A549 (cell line): ENCODE data around the gene PPFIA2. TPM values are rescaled to one million over a fixed set of nuclear protein-coding genes. Genes with fewer than 3 reads are reported as not detected.
A peak's percentile ranks its signal among the peaks of the same experiment; 100 is the strongest.

Experiments
- ATAC-seq, 2 experiments: fragments of 200-7000 bp in 1 of 2; fragments of >200 bp in 1 of 2; cut with Nextera tagmentation in 1 of 2; cut with Tn5 transposase in 1 of 2; 3 replicates each; pipeline versions ENCODE4 v1.8.0 to v1.9.1; 2018 to 2020; ENCODE audit warnings: mild to moderate bottlenecking in 1 of 2, moderate library complexity in 1 of 2
- CTCF ChIA-PET: fragments of 300-600 bp; sonication (Branson Sonifier 250); formaldehyde crosslinking; extraction: SDS; loops from one replicate; lab custom pipeline; 2021; ENCODE audit warnings: antibody characterized with exemption, inconsistent platforms; lab: Yijun Ruan, JAX
- POLR2A ChIA-PET: fragments of 350-600 bp; formaldehyde crosslinking; extraction: SDS; loops from one replicate; lab custom pipeline; 2021; ENCODE audit warnings: antibody characterized with exemption, inconsistent platforms; lab: Yijun Ruan, JAX
- DNase-seq, 2 experiments: peaks; one replicate each; pipeline versions ENCODE4 v3.0.0 to v3.0.0-alpha.2; 2011 to 2016; ENCODE audit warnings: low read depth in 1 of 2, low spot score in 1 of 2
- FAIRE-seq: peaks from 2 replicates; lab custom pipeline; 2011; peaks lifted over from hg19 to GRCh38; lab: Jason Lieb, UNC
- H3K27ac ChIP-seq, 2 experiments: fragments of >200 bp; sonication (Bioruptor Twin); formaldehyde crosslinking; 3 replicates each; pipeline ENCODE4 v1.5.1; 2016 to 2017
- H3K4me1 ChIP-seq: fragments of >200 bp; sonication (Bioruptor Twin); formaldehyde crosslinking; 3 replicates; pipeline ENCODE4 v1.6.1; 2016
- H3K4me2 ChIP-seq: fragments of >200 bp; sonication (Bioruptor Twin); formaldehyde crosslinking; 3 replicates; pipeline ENCODE4 v1.6.1; 2016
- H3K4me3 ChIP-seq: fragments of >200 bp; sonication (Bioruptor Twin); formaldehyde crosslinking; 3 replicates; pipeline ENCODE4 v1.5.1; 2016
- H3K9me3 ChIP-seq: fragments of >200 bp; sonication (Bioruptor Twin); formaldehyde crosslinking; 3 replicates; pipeline ENCODE4 v1.6.1; 2016
- BHLHE40 ChIP-seq: IDR thresholded peaks from 2 replicates; pipeline ENCODE4 v1.6.1; 2012; ENCODE audit warnings: low read depth, low read length, inconsistent platforms
- CBX2 ChIP-seq: fragments of 200-600 bp; sonication (generic); IDR thresholded peaks from 2 replicates; pipeline ENCODE4 v1.6.1; 2016; ENCODE audit warnings: low read depth, mild to moderate bottlenecking, borderline replicate concordance
- CEBPB ChIP-seq, 2 experiments: fragments of >200 bp in 1 of 2; sonication (Bioruptor Twin) in 1 of 2; formaldehyde crosslinking in 1 of 2; IDR thresholded peaks; 2 replicates each; pipeline ENCODE4 v1.6.1; 2012 to 2016
- E2F6 ChIP-seq: IDR thresholded peaks from 2 replicates; pipeline ENCODE4 v1.6.1; 2012; ENCODE audit warnings: low read depth, borderline replicate concordance
- EP300 ChIP-seq, 2 experiments: fragments of >200 bp; sonication (Bioruptor Twin); formaldehyde crosslinking; IDR thresholded peaks; 2 replicates in 1 of 2; 3 replicates in 1 of 2; pipeline ENCODE4 v1.6.1; 2016 to 2017
- ESRRA ChIP-seq: fragments of 150-350 bp; IDR thresholded peaks from 2 replicates; pipeline ENCODE4 v1.6.1; 2014; ENCODE audit warnings: mild to moderate bottlenecking, low read length, borderline replicate concordance
- FOXS1 ChIP-seq: fragments of 250-450 bp; sonication (Bioruptor Pico); IDR thresholded peaks from 2 replicates; pipeline ENCODE4 v1.5.0; 2020; ENCODE audit warnings: mild to moderate bottlenecking, moderate library complexity
- HDAC2 ChIP-seq: fragments of 200-600 bp; sonication (generic); IDR thresholded peaks from 2 replicates; pipeline ENCODE4 v1.6.1; 2016
- JUNB ChIP-seq: fragments of >200 bp; sonication (Bioruptor Twin); formaldehyde crosslinking; IDR thresholded peaks from 2 replicates; pipeline ENCODE4 v1.6.1; 2016
- KDM5A ChIP-seq: fragments of 200-600 bp; sonication (generic); IDR thresholded peaks from 2 replicates; pipeline ENCODE4 v1.6.1; 2016; ENCODE audit warnings: antibody characterized with exemption, mild to moderate bottlenecking
- MAFK ChIP-seq: fragments of 450-650 bp; IDR thresholded peaks from 2 replicates; pipeline ENCODE4 v1.6.1; 2014; ENCODE audit not compliant: partially characterized antibody
- NPAS2 ChIP-seq: fragments of 250-450 bp; sonication (Bioruptor Pico); IDR thresholded peaks from 2 replicates; pipeline ENCODE4 v1.8.0; 2022; ENCODE audit warnings: mild to moderate bottlenecking, moderate library complexity, borderline replicate concordance
- POLR2A ChIP-seq: IDR thresholded peaks from 2 replicates; pipeline ENCODE4 v1.6.1; 2012; ENCODE audit warnings: mild to moderate bottlenecking, low read length
- RNF2 ChIP-seq: fragments of 200-600 bp; sonication (generic); IDR thresholded peaks from 2 replicates; pipeline ENCODE4 v1.6.1; 2016; ENCODE audit warnings: low read depth, mild to moderate bottlenecking, antibody characterized with exemption, moderate library complexity, borderline replicate concordance
- TFCP2L1 ChIP-seq: fragments of 250-450 bp; sonication (Bioruptor Pico); IDR thresholded peaks from 2 replicates; pipeline ENCODE4 v1.5.0; 2021; ENCODE audit warnings: mild to moderate bottlenecking
- TP53 ChIP-seq: fragments of 250-450 bp; sonication (Bioruptor Pico); IDR thresholded peaks from 2 replicates; pipeline ENCODE4 v1.5.0; 2021; ENCODE audit warnings: mild to moderate bottlenecking, moderate library complexity
- ZFP36 ChIP-seq: fragments of 450-650 bp; IDR thresholded peaks from 2 replicates; pipeline ENCODE4 v1.6.1; 2014; ENCODE audit warnings: borderline replicate concordance; ENCODE audit not compliant: partially characterized antibody
- ZNF302 ChIP-seq: fragments of 250-450 bp; sonication (Bioruptor Pico); IDR thresholded peaks from 2 replicates; pipeline ENCODE4 v1.9.0; 2021; ENCODE audit warnings: inconsistent platforms, mild to moderate bottlenecking, moderate library complexity
- ZSCAN20 ChIP-seq: fragments of 250-450 bp; sonication (Bioruptor Pico); IDR thresholded peaks from 2 replicates; pipeline ENCODE4 v1.8.0; 2022; ENCODE audit warnings: mild to moderate bottlenecking, moderate library complexity
- WGBS: methylation state at CpG from one replicate; pipeline ENCODE4 v1.1.6; 2017; ENCODE audit errors: missing lambda C conversion rate; 5-methylcytosine and 5-hydroxymethylcytosine counted together
- polyA plus RNA-seq, 4 experiments: library from polyadenylated mRNA; depleted of rRNA in 3 of 4; stranded (reverse); fragments of >200 nt; fragmentation: RNase III in 1 of 4; extraction: RNeasy Plus Mini Kit Qiagen cat#74134 plus additional on column Dnase treatment in 1 of 4; gene quantifications; 2 replicates in 3 of 4; 3 replicates in 1 of 4; pipeline ENCODE4 v1.2.3, GENCODE V29; 2011 to 2017
- TF ChIP-seq, protein P1 (sequence below): fragments of 200-600 bp; sonication (generic); IDR thresholded peaks from 2 replicates; pipeline ENCODE4 v1.6.1; 2016; ENCODE audit warnings: antibody characterized with exemption, mild to moderate bottlenecking, moderate library complexity

The PPFIA2 gene
- polyA plus RNA-seq, 2 of the 4 experiments (the other 2 are of a cell fraction): not detected

- no peaks in the 10 kb centered on the region for H3K4me1 ChIP-seq
- no peaks in the 10 kb centered on the region for H3K9me3 ChIP-seq
- ATAC-seq: peak in 1 of 2 experiments; percentile 63; a peak in 3 of 6 replicates
- peak overlapping the region; percentile 34 for H3K4me3 ChIP-seq
- POLR2A ChIA-PET: no interaction called here
- 29% methylated on average over 5 of the region's 5 CpGs for WGBS
- TF ChIP-seq ZSCAN20 (CRISPR knock-in tag) (no peak), POLR2A (no peak)
- TF ChIP-seq, all 56 proteins: peak for 0
- DNase-seq (no peak), FAIRE-seq (no peak)
- CTCF ChIA-PET: no interaction called here
- Histone ChIP-seq H3K4me2 (peak overlapping the region; percentile 60), H3K27ac (no peak overlapping the region)
Observed at GRCh38 chr12:81354327-81354932, 404.7 kb downstream of the PPFIA2 start.

DNA sequence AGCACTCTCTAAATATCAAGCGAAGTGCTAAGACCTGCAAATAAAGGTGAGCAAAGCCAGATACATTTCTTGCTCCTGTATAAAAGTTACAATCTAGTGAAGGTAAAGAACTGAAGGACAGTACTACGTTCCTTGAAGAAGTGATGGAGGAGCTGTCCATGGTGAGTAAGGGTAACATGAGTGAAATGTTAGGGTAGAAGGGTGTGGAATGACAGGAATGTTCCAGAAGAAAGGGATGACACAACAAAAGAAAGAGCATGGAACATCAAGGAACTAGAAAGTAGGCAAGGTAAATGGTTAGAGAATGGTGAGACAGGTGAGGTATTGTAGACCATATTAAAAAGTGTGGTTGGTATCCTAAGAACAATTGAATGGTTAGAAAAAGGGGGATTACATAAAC is 408.8 kb downstream of the PPFIA2 start:
- ATAC-seq (no peak), DNase-seq (no peak), FAIRE-seq (no peak)
- H3K4me1 ChIP-seq: no peaks in the 10 kb centered on the region
- WGBS: 4% methylated on average over 2 of the region's 2 CpGs
- H3K9me3 ChIP-seq: no peaks in the 10 kb centered on the region
- TF ChIP-seq MAFK: no peak
- TF ChIP-seq, protein P1, sequence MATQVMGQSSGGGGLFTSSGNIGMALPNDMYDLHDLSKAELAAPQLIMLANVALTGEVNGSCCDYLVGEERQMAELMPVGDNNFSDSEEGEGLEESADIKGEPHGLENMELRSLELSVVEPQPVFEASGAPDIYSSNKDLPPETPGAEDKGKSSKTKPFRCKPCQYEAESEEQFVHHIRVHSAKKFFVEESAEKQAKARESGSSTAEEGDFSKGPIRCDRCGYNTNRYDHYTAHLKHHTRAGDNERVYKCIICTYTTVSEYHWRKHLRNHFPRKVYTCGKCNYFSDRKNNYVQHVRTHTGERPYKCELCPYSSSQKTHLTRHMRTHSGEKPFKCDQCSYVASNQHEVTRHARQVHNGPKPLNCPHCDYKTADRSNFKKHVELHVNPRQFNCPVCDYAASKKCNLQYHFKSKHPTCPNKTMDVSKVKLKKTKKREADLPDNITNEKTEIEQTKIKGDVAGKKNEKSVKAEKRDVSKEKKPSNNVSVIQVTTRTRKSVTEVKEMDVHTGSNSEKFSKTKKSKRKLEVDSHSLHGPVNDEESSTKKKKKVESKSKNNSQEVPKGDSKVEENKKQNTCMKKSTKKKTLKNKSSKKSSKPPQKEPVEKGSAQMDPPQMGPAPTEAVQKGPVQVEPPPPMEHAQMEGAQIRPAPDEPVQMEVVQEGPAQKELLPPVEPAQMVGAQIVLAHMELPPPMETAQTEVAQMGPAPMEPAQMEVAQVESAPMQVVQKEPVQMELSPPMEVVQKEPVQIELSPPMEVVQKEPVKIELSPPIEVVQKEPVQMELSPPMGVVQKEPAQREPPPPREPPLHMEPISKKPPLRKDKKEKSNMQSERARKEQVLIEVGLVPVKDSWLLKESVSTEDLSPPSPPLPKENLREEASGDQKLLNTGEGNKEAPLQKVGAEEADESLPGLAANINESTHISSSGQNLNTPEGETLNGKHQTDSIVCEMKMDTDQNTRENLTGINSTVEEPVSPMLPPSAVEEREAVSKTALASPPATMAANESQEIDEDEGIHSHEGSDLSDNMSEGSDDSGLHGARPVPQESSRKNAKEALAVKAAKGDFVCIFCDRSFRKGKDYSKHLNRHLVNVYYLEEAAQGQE: peak; percentile 70; the same call in 1 of the 2 replicates
- H3K4me3 ChIP-seq: no peak overlapping the region
- no peak overlapping the region for H3K27ac ChIP-seq
- CTCF ChIA-PET: no interaction called here
- H3K4me2 ChIP-seq: no peak overlapping the region
- POLR2A ChIA-PET: no interaction called here

DNA sequence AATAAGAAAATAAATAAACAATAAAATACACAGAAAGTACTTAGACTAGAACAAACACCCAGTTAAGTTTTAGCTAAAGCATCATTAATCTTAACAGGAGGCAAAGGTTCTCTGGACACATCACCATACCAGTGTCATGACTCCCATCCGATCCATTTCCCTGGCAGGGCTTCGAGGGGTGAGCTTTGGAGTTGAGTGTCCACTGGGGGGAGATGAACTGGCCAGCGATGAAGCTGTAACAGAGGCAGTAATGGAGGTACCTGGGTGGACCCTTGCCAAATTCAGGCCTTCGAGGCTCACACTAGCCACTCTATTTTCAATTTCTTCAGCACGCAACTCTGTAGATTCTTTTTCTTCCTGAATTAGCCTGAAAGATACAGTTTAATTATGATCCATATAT is 411.7 kb downstream of the PPFIA2 start:
- no peak overlapping the region for H3K4me3 ChIP-seq
- H3K9me3 ChIP-seq: no peaks in the 10 kb centered on the region
- H3K4me1 ChIP-seq: no peaks in the 10 kb centered on the region
- TF ChIP-seq JUNB (no peak), EP300 (IDR thresholded peaks at IDR 0.05) (no peak), RNF2 (no peak), FOXS1 (CRISPR knock-in tag) (no peak), ZNF302 (CRISPR knock-in tag) (no peak), NPAS2 (no peak), ESRRA (no peak), ZFP36 (no peak), TP53 (CRISPR knock-in tag) (no peak), HDAC2 (no peak), E2F6 (no peak), BHLHE40 (no peak), MAFK (no peak), TFCP2L1 (CRISPR knock-in tag) (no peak), CBX2 (no peak), CEBPB (IDR thresholded peaks at IDR 0.05) (no peak), KDM5A (no peak)
- H3K4me2 ChIP-seq: no peak overlapping the region
- DNase-seq: no peak
- ChIA-PET CTCF (no interaction called here), POLR2A (no interaction called here)
- no peak for FAIRE-seq
- peak in 1 of 2 experiments; percentile 49; a peak in 1 of 6 replicates for ATAC-seq
- 24% methylated on average over 5 of the region's 5 CpGs for WGBS
- H3K27ac ChIP-seq: no peak overlapping the region
